ENCODE results near the gene PTH1R.

GRCh38 chr3:46863261-46863782 lies 14.2 kb upstream of the PTH1R start, which contains the start of gene MYL3:
- TF ChIP-seq ARNT (IDR thresholded peaks at IDR 0.05) (no peak), BHLHE40 (IDR thresholded peaks at IDR 0.05; ENCODE audit: borderline replicate concordance) (no peak), PKNOX1 (IDR thresholded peaks at IDR 0.05) (no peak), HDGF (IDR thresholded peaks at IDR 0.05; ENCODE audit: borderline replicate concordance) (no peak), ELF4 (IDR thresholded peaks at IDR 0.05) (no peak), FOXM1 (IDR thresholded peaks at IDR 0.05; ENCODE audit: borderline replicate concordance) (no peak)
